Astrocyte (in vitro differentiated cells and primary cell): ENCODE results near the gene SLC35G4. TPM values are rescaled to one million over a fixed set of nuclear protein-coding genes. Genes with fewer than 3 reads are reported as not detected.

Experiments used
- DNase-seq: peaks from one replicate; pipeline ENCODE4 v3.0.0-alpha.2; 2010; ENCODE audit warnings: low read depth
- FAIRE-seq: peaks from 2 replicates; lab custom pipeline; 2011; peaks lifted over from hg19 to GRCh38; lab: Jason Lieb, UNC
- H2AFZ ChIP-seq: 2 replicates; pipeline ENCODE4 v1.6.0; 2012; ENCODE audit warnings: low read depth, low read length, inconsistent platforms
- H3K27ac ChIP-seq: 2 replicates; pipeline ENCODE4 v1.5.1; 2011; ENCODE audit warnings: low read depth, low read length, inconsistent platforms
- H3K27me3 ChIP-seq: 2 replicates; pipeline ENCODE4 v1.6.0; 2011; ENCODE audit warnings: low read length, inconsistent platforms; ENCODE audit not compliant: insufficient read depth
- H3K36me3 ChIP-seq: 2 replicates; pipeline ENCODE4 v1.5.1; 2011; ENCODE audit warnings: low read length, inconsistent platforms; ENCODE audit not compliant: insufficient read depth
- H3K4me1 ChIP-seq: 2 replicates; pipeline ENCODE4 v1.5.1; 2011; ENCODE audit warnings: low read length, inconsistent platforms; ENCODE audit not compliant: insufficient read depth
- H3K4me2 ChIP-seq: 2 replicates; pipeline ENCODE4 v1.6.0; 2012; ENCODE audit warnings: low read length, inconsistent platforms
- H3K4me3 ChIP-seq: 2 replicates; pipeline ENCODE4 v1.5.1; 2011; ENCODE audit warnings: low read depth, mild to moderate bottlenecking, low read length, inconsistent platforms; ENCODE audit not compliant: insufficient read depth
- H3K79me2 ChIP-seq: 2 replicates; pipeline ENCODE4 v1.6.0; 2012; ENCODE audit warnings: mild to moderate bottlenecking, low read length, inconsistent platforms; ENCODE audit not compliant: insufficient read depth
- H3K9ac ChIP-seq: 2 replicates; pipeline ENCODE4 v1.6.0; 2012; ENCODE audit warnings: mild to moderate bottlenecking, low read length, inconsistent platforms
- H3K9me3 ChIP-seq: 2 replicates; pipeline ENCODE4 v1.5.1; 2012; ENCODE audit warnings: low read depth, mild to moderate bottlenecking, low read length, inconsistent platforms; ENCODE audit not compliant: insufficient read depth
- H4K20me1 ChIP-seq: 2 replicates; pipeline ENCODE4 v1.6.0; 2012; ENCODE audit warnings: low read length, inconsistent platforms; ENCODE audit not compliant: insufficient read depth
- H3K27ac Mint-ChIP-seq: one replicate; pipeline ENCODE4 v1.8.0; 2021; ENCODE audit warnings: mild to moderate bottlenecking, mixed read lengths; ENCODE audit not compliant: unreplicated experiment
- H3K27me3 Mint-ChIP-seq: one replicate; pipeline ENCODE4 v1.8.0; 2021; ENCODE audit warnings: low read depth, mixed read lengths; ENCODE audit not compliant: unreplicated experiment
- H3K36me3 Mint-ChIP-seq: one replicate; pipeline ENCODE4 v1.8.0; 2021; ENCODE audit warnings: low read depth, mixed read lengths; ENCODE audit not compliant: unreplicated experiment
- H3K4me1 Mint-ChIP-seq: one replicate; pipeline ENCODE4 v1.8.0; 2021; ENCODE audit warnings: low read depth, mixed read lengths; ENCODE audit not compliant: unreplicated experiment
- H3K4me3 Mint-ChIP-seq: one replicate; pipeline ENCODE4 v1.8.0; 2021; ENCODE audit warnings: mild to moderate bottlenecking, moderate library complexity, mixed read lengths; ENCODE audit not compliant: unreplicated experiment
- H3K9me3 Mint-ChIP-seq: one replicate; pipeline ENCODE4 v1.8.0; 2021; ENCODE audit warnings: mild to moderate bottlenecking, mixed read lengths; ENCODE audit not compliant: unreplicated experiment
- CTCF ChIP-seq: IDR thresholded peaks from 2 replicates; pipeline ENCODE4 v1.5.1; 2011; ENCODE audit warnings: low read depth, mild to moderate bottlenecking, inconsistent platforms, low read length, moderate library complexity; ENCODE audit not compliant: insufficient read depth
- EZH2 ChIP-seq: IDR thresholded peaks from 2 replicates; pipeline ENCODE4 v1.6.1; 2012; ENCODE audit warnings: mild to moderate bottlenecking, low read length, inconsistent platforms; ENCODE audit not compliant: insufficient read depth
- total RNA-seq: library from RNA; stranded (reverse); gene quantifications from 2 replicates; pipeline ENCODE4 v1.2.1, GENCODE V29; 2021

The SLC35G4 gene
- total RNA-seq, 1 donor from 2014 or later: not detected

GRCh38 chr18:11581286-11581685 lies 28.1 kb upstream of the SLC35G4 start:
- Histone ChIP-seq H3K79me2 (no peaks in the 10 kb centered on the region), H2AFZ (no peak overlapping the region), H3K4me2 (no peak overlapping the region), H3K9ac (no peak overlapping the region), H3K9me3 (no peaks in the 10 kb centered on the region), H3K36me3 (no peaks in the 10 kb centered on the region), H4K20me1 (no peaks in the 10 kb centered on the region), H3K4me3 (no peak overlapping the region), H3K27me3 (no peaks in the 10 kb centered on the region), H3K27ac (no peak overlapping the region), H3K4me1 (no peaks in the 10 kb centered on the region)
- TF ChIP-seq CTCF: no peak
- FAIRE-seq (no peak), DNase-seq (no peak)
- peaks cover 2% of the 10 kb centered on the region for H3K27me3 Mint-ChIP-seq
- no peaks in the 10 kb centered on the region for H3K36me3 Mint-ChIP-seq
- no peak overlapping the region for H3K4me3 Mint-ChIP-seq
- H3K4me1 Mint-ChIP-seq: peaks cover 10% of the 10 kb centered on the region
- no peaks in the 10 kb centered on the region for H3K9me3 Mint-ChIP-seq
- H3K27ac Mint-ChIP-seq: no peak overlapping the region

- no peak for TF ChIP-seq EZH2
- TF ChIP-seq CTCF: no peak
- no peak overlapping the region for H3K4me3 ChIP-seq
- no peaks in the 10 kb centered on the region for H3K9me3 Mint-ChIP-seq
- H3K4me1 Mint-ChIP-seq: no peaks in the 10 kb centered on the region
- no peak overlapping the region for H3K4me3 Mint-ChIP-seq
- no peak overlapping the region for H3K9ac ChIP-seq
- no peak overlapping the region for H2AFZ ChIP-seq
- H3K27me3 ChIP-seq: no peaks in the 10 kb centered on the region
- H3K27ac ChIP-seq: no peak overlapping the region
- DNase-seq (no peak), FAIRE-seq (no peak)
- H4K20me1 ChIP-seq: no peaks in the 10 kb centered on the region
- peaks cover 2% of the 10 kb centered on the region for H3K27me3 Mint-ChIP-seq
- H3K4me1 ChIP-seq: no peaks in the 10 kb centered on the region
- no peaks in the 10 kb centered on the region for H3K36me3 Mint-ChIP-seq
- no peaks in the 10 kb centered on the region for H3K36me3 ChIP-seq
- H3K79me2 ChIP-seq: no peaks in the 10 kb centered on the region
- H3K9me3 ChIP-seq: no peaks in the 10 kb centered on the region
- H3K27ac Mint-ChIP-seq: no peak overlapping the region
- H3K4me2 ChIP-seq: no peak overlapping the region
These were observed 23.8 kb upstream of the SLC35G4 start for GRCh38 chr18:11585596-11585995.

GRCh38 chr18:11586896-11587295 lies 22.5 kb upstream of the SLC35G4 start:
- peaks cover 3% of the 10 kb centered on the region for H3K27me3 Mint-ChIP-seq
- Histone ChIP-seq H3K36me3 (no peaks in the 10 kb centered on the region), H3K4me1 (no peaks in the 10 kb centered on the region), H4K20me1 (no peaks in the 10 kb centered on the region), H3K9me3 (no peaks in the 10 kb centered on the region), H3K9ac (no peak overlapping the region), H3K79me2 (no peaks in the 10 kb centered on the region), H3K27ac (no peak overlapping the region), H2AFZ (no peak overlapping the region), H3K4me3 (no peak overlapping the region), H3K27me3 (no peaks in the 10 kb centered on the region), H3K4me2 (no peak overlapping the region)
- no peak for DNase-seq
- no peak for FAIRE-seq
- H3K27ac Mint-ChIP-seq: no peak overlapping the region
- TF ChIP-seq EZH2 (no peak), CTCF (no peak)
- H3K4me1 Mint-ChIP-seq: no peaks in the 10 kb centered on the region
- no peaks in the 10 kb centered on the region for H3K36me3 Mint-ChIP-seq
- H3K4me3 Mint-ChIP-seq: no peak overlapping the region
- H3K9me3 Mint-ChIP-seq: no peaks in the 10 kb centered on the region
